HCT116 (cell line): ENCODE results near the gene CNTNAP2. TPM values are rescaled to one million over a fixed set of nuclear protein-coding genes. Genes with fewer than 3 reads are reported as not detected.

Source experiments
- ATAC-seq: fragments of 200-7000 bp; cut with Tn5 transposase; 2 replicates; pipeline ENCODE4 v1.9.1; 2020; ENCODE audit warnings: mild to moderate bottlenecking, moderate library complexity
- BruUV-seq: library from RNA; stranded (reverse); fragments of 400-500 nt; replicated peaks from 2 replicates; lab custom pipeline; 2021; lab: Mats Ljungman, UMichigan
- CTCF ChIA-PET: fragments of 300-600 bp; sonication (Branson Sonifier 250); formaldehyde crosslinking; loops from one replicate; lab custom pipeline; 2021; ENCODE audit warnings: antibody characterized with exemption; lab: Charles Lee
- POLR2A ChIA-PET: fragments of 300-600, 350-600 bp; sonication (Branson Sonifier 250); formaldehyde crosslinking; loops from one replicate; lab custom pipeline; 2021; ENCODE audit warnings: antibody characterized with exemption; lab: Charles Lee
- RAD21 ChIA-PET, 2 experiments: fragments of 300-600 bp; sonication (Branson Sonifier 250); formaldehyde crosslinking; loops; one replicate each; lab custom pipeline; 2023; ENCODE audit warnings: low total read pairs in 2 of 2; ENCODE audit not compliant: uncharacterized antibody in 2 of 2, unreplicated experiment in 2 of 2, low non-redundant PET in 1 of 2; lab: Charles Lee
- DNase-seq: peaks from one replicate; pipeline ENCODE4 v3.0.0-alpha.2; 2010; ENCODE audit warnings: low read depth, low spot score
- H2AFZ ChIP-seq: fragments of 200-600 bp; shearing (Covaris generic), sonication (generic); 2 replicates; pipeline ENCODE4 v1.6.1; 2017; ENCODE audit warnings: low read depth, mixed run types, mixed read lengths, antibody characterized with exemption, low read length; ENCODE audit not compliant: poor library complexity, severe bottlenecking
- H3K27ac ChIP-seq: 2 replicates; pipeline ENCODE4 v1.5.1; 2012; ENCODE audit warnings: low read depth, low read length
- H3K27me3 ChIP-seq: fragments of 200-600 bp; sonication (generic); 2 replicates; pipeline ENCODE4 v1.6.1; 2016; ENCODE audit warnings: mixed run types, low read length, mixed read lengths; ENCODE audit not compliant: insufficient read depth
- H3K36me3 ChIP-seq, 2 experiments: fragments of 200-500 bp in 1 of 2; fragments of 200-600 bp in 1 of 2; sonication (Bioruptor generic) in 1 of 2; sonication (generic) in 1 of 2; 2 replicates each; pipeline versions ENCODE4 v1.5.1 to v1.6.1; 2014 to 2016; ENCODE audit warnings: low read length in 2 of 2, inconsistent platforms in 1 of 2, mixed read lengths in 1 of 2, mixed run types in 1 of 2; ENCODE audit not compliant: insufficient read depth in 2 of 2, control insufficient read depth in 1 of 2
- H3K4me1 ChIP-seq, 2 experiments: fragments of 200-600 bp in 1 of 2; sonication (generic) in 1 of 2; 2 replicates each; pipeline versions ENCODE4 v1.5.1 to v1.6.1; 2012 to 2017; ENCODE audit warnings: low read length in 2 of 2, inconsistent platforms in 1 of 2, mild to moderate bottlenecking in 1 of 2, mixed read lengths in 1 of 2, mixed run types in 1 of 2, moderate library complexity in 1 of 2; ENCODE audit not compliant: insufficient read depth in 2 of 2, control insufficient read depth in 1 of 2
- H3K4me2 ChIP-seq: fragments of 200-600 bp; sonication (generic); 2 replicates; pipeline ENCODE4 v1.6.1; 2017; ENCODE audit warnings: mixed run types, low read length, mixed read lengths
- H3K4me3 ChIP-seq, 2 experiments: fragments of 200-600 bp in 1 of 2; sonication (generic) in 1 of 2; replicated peaks in 1 of 2; 2 replicates each; pipeline ENCODE4 v1.5.1; 2011 to 2016; ENCODE audit warnings: low read length in 2 of 2, control low read depth in 1 of 2, low read depth in 1 of 2, mild to moderate bottlenecking in 1 of 2, mixed read lengths in 1 of 2, mixed run types in 1 of 2
- H3K79me2 ChIP-seq: fragments of 200-600 bp; sonication (generic); 2 replicates; pipeline ENCODE4 v1.6.1; 2017; ENCODE audit warnings: mild to moderate bottlenecking, mixed run types, low read length, moderate library complexity, mixed read lengths; ENCODE audit not compliant: insufficient read depth
- H3K9ac ChIP-seq: fragments of 200-600 bp; sonication (generic); 2 replicates; pipeline ENCODE4 v1.6.1; 2016; ENCODE audit warnings: low read length, mixed read lengths
- H3K9me2 ChIP-seq: fragments of 200-600 bp; sonication (generic), shearing (Covaris generic); 2 replicates; pipeline ENCODE4 v1.6.1; 2017; ENCODE audit warnings: mixed run types, mild to moderate bottlenecking, moderate library complexity; ENCODE audit not compliant: insufficient read depth
- H3K9me3 ChIP-seq, 2 experiments: fragments of 200-500 bp in 1 of 2; fragments of 200-600 bp in 1 of 2; sonication (Bioruptor generic) in 1 of 2; sonication (generic) in 1 of 2; 2 replicates each; pipeline ENCODE4 v1.6.1; 2014 to 2017; ENCODE audit warnings: low read length in 2 of 2, mixed read lengths in 2 of 2, inconsistent platforms in 1 of 2, low read depth in 1 of 2, mild to moderate bottlenecking in 1 of 2, mixed run types in 1 of 2, moderate library complexity in 1 of 2; ENCODE audit not compliant: control insufficient read depth in 1 of 2, insufficient read depth in 1 of 2
- H4K20me1 ChIP-seq: fragments of 200-600 bp; sonication (generic), shearing (Covaris generic); 2 replicates; pipeline ENCODE4 v1.6.1; 2017; ENCODE audit warnings: mixed run types, mild to moderate bottlenecking, moderate library complexity; ENCODE audit not compliant: insufficient read depth
- CBX3 ChIP-seq: IDR thresholded peaks from 2 replicates; pipeline ENCODE4 v1.6.1; 2012; ENCODE audit warnings: low read depth
- CEBPB ChIP-seq: IDR thresholded peaks from 2 replicates; pipeline ENCODE4 v1.6.1; 2012; ENCODE audit warnings: low read depth
- EZH2 ChIP-seq: fragments of 200-600 bp; sonication (generic); IDR thresholded peaks from 2 replicates; pipeline ENCODE4 v1.6.1; 2017; ENCODE audit warnings: antibody characterized with exemption, mixed run types
- EZH2phosphoT487 ChIP-seq: fragments of 200-600 bp; IDR thresholded peaks from 2 replicates; pipeline ENCODE4 v1.6.1; 2018; ENCODE audit warnings: antibody characterized with exemption, borderline replicate concordance
- JUND ChIP-seq: IDR thresholded peaks from 2 replicates; pipeline ENCODE4 v1.6.1; 2012
- MAX ChIP-seq: IDR thresholded peaks from 2 replicates; pipeline ENCODE4 v1.6.1; 2012
- POLR2A ChIP-seq: IDR thresholded peaks from 2 replicates; pipeline ENCODE4 v1.7.0; 2011; ENCODE audit warnings: borderline replicate concordance; ENCODE audit not compliant: insufficient read depth, insufficient read length; ENCODE audit errors: extremely low read depth
- RAD21 ChIP-seq: IDR thresholded peaks from 2 replicates; pipeline ENCODE4 v1.6.1; 2012; ENCODE audit warnings: low read depth, mild to moderate bottlenecking
- SIN3A ChIP-seq: IDR thresholded peaks from 2 replicates; pipeline ENCODE4 v1.6.1; 2012; ENCODE audit warnings: low read depth
- SP1 ChIP-seq: IDR thresholded peaks from 2 replicates; pipeline ENCODE4 v1.6.1; 2012; ENCODE audit warnings: low read depth
- SRF ChIP-seq: IDR thresholded peaks from 2 replicates; pipeline ENCODE4 v1.6.1; 2012; ENCODE audit warnings: low read depth
- TCF7L2 ChIP-seq: IDR thresholded peaks from 2 replicates; pipeline ENCODE4 v1.7.0; 2011; ENCODE audit warnings: borderline replicate concordance, inconsistent platforms; ENCODE audit not compliant: insufficient read depth, insufficient read length; ENCODE audit errors: extremely low read depth
- YY1 ChIP-seq: IDR thresholded peaks from 2 replicates; pipeline ENCODE4 v1.6.1; 2011; ENCODE audit warnings: low read length, low read depth, moderate library complexity, mild to moderate bottlenecking; ENCODE audit not compliant: insufficient replicate concordance; ENCODE audit errors: extremely low read depth
- ZBTB33 ChIP-seq: IDR thresholded peaks from 2 replicates; pipeline ENCODE4 v1.6.1; 2011; ENCODE audit warnings: mild to moderate bottlenecking, low read length, moderate library complexity; ENCODE audit not compliant: insufficient replicate concordance; ENCODE audit errors: extremely low read depth
- ZFX ChIP-seq: fragments of 450-650 bp; IDR thresholded peaks from 2 replicates; pipeline ENCODE4 v1.6.1; 2017
- intact Hi-C: fragments of 100-400 bp; cut with micrococcal nuclease; formaldehyde crosslinking; loops from 2 replicates; pipeline ENCODE4 v1.10.0; 2022
- total RNA-seq: library from RNA; stranded (reverse); gene quantifications from one replicate; pipeline ENCODE4 v1.2.1, GENCODE V29; 2021; ENCODE audit not compliant: unreplicated experiment

The CNTNAP2 gene
- total RNA-seq, 1 experiment from 2014 or later: 0.37 TPM

GRCh38 chr7:147586526-147586925 is 1469.9 kb downstream of the CNTNAP2 start:
- H2AFZ ChIP-seq: no peak overlapping the region
- ChIA-PET CTCF (no interaction called here), RAD21 (no interaction called here), POLR2A (no interaction called here)
- H3K36me3 ChIP-seq: no peaks in the 10 kb centered on the region
- no peaks in the 10 kb centered on the region for H3K4me1 ChIP-seq
- BruUV-seq: no TSS peak
- no peak overlapping the region for H3K9ac ChIP-seq
- no peaks in the 10 kb centered on the region for H4K20me1 ChIP-seq
- no peaks in the 10 kb centered on the region for H3K9me2 ChIP-seq
- no peaks in the 10 kb centered on the region for H3K79me2 ChIP-seq
- no peak overlapping the region for H3K4me2 ChIP-seq
- no peaks in the 10 kb centered on the region for H3K27me3 ChIP-seq
- TF ChIP-seq SP1 (no peak), RAD21 (no peak), CBX3 (no peak), CEBPB (no peak), SIN3A (no peak), JUND (no peak), EZH2phosphoT487 (no peak), TCF7L2 (no peak), YY1 (no peak), ZFX (no peak), SRF (no peak), MAX (no peak), EZH2 (no peak), ZBTB33 (no peak), POLR2A (no peak)
- H3K4me3 ChIP-seq: no peak overlapping the region
- no peak overlapping the region for H3K27ac ChIP-seq
- H3K9me3 ChIP-seq: peaks cover 0 to 18% of the 10 kb centered on the region in 2 experiments; a peak in 3 of 4 replicates
- ATAC-seq (no peak), DNase-seq (no peak)
- intact Hi-C loops: no loop called here
